GM12878 (cell line): ENCODE results near the gene BSPRY.

ENCODE experiments used
- CBX5 ChIP-seq: sonication (generic); IDR thresholded peaks from 2 replicates; pipeline ENCODE4 v1.6.1; 2016; ENCODE audit warnings: low read depth, moderate library complexity, mild to moderate bottlenecking, inconsistent platforms
- CEBPB ChIP-seq, 2 experiments: fragments of 150-350 bp in 1 of 2; IDR thresholded peaks; 2 replicates each; pipeline ENCODE4 v1.6.1; 2012 to 2014; ENCODE audit warnings: low read depth in 2 of 2, low read length in 2 of 2, borderline replicate concordance in 1 of 2, inconsistent platforms in 1 of 2
- CTCF ChIP-seq, 3 experiments: IDR thresholded peaks in 2 of 3; conservative IDR thresholded peaks in 1 of 3; 2 replicates each; pipeline ENCODE4 v1.5.1; 2011; ENCODE audit warnings: low read depth in 3 of 3, low read length in 3 of 3, mild to moderate bottlenecking in 3 of 3, control low read depth in 2 of 3, moderate library complexity in 2 of 3, inconsistent platforms in 1 of 3, mixed read lengths in 1 of 3; ENCODE audit not compliant: control insufficient read depth in 2 of 3, insufficient read depth in 1 of 3; ENCODE audit errors: extremely low read depth in 1 of 3
- JUND ChIP-seq: IDR thresholded peaks from 2 replicates; pipeline ENCODE4 v1.6.1; 2012; ENCODE audit warnings: low read depth, mild to moderate bottlenecking, low read length, improper control_type of control experiment, moderate library complexity
- MAX ChIP-seq: IDR thresholded peaks from 2 replicates; pipeline ENCODE4 v1.6.1; 2012; ENCODE audit warnings: low read depth, low read length, improper control_type of control experiment
- POLR2A ChIP-seq: IDR thresholded peaks from 2 replicates; pipeline ENCODE4 v1.6.1; 2011; ENCODE audit warnings: low read depth, mild to moderate bottlenecking, low read length
- POLR2AphosphoS2 ChIP-seq: IDR thresholded peaks from 2 replicates; pipeline ENCODE4 v1.6.1; 2011; ENCODE audit warnings: low read depth, mild to moderate bottlenecking, low read length, improper control_type of control experiment, moderate library complexity
- POLR2AphosphoS5 ChIP-seq: IDR thresholded peaks from 2 replicates; pipeline ENCODE4 v1.6.1; 2011; ENCODE audit warnings: mild to moderate bottlenecking, low read length, inconsistent platforms
- SP1 ChIP-seq: IDR thresholded peaks from one replicate; pipeline ENCODE4 v1.6.1; 2011; ENCODE audit warnings: low read depth, low read length
- SREBF2 ChIP-seq: IDR thresholded peaks from 2 replicates; pipeline ENCODE4 v1.6.1; 2012; ENCODE audit warnings: mild to moderate bottlenecking, low read length
- TBL1XR1 ChIP-seq: IDR thresholded peaks from 2 replicates; pipeline ENCODE4 v1.6.1; 2012; ENCODE audit warnings: low read depth, low read length, improper control_type of control experiment
- TCF7 ChIP-seq: IDR thresholded peaks from 2 replicates; pipeline ENCODE4 v1.6.1; 2014; ENCODE audit warnings: antibody characterized with exemption, borderline replicate concordance
- TF ChIP-seq, protein P1 (sequence below): IDR thresholded peaks from 2 replicates; pipeline ENCODE4 v1.6.1; 2011; ENCODE audit warnings: borderline replicate concordance, low read depth, mild to moderate bottlenecking, moderate library complexity, mixed read lengths, low read length; ENCODE audit not compliant: insufficient read depth; ENCODE audit errors: extremely low read length

- no peak for TF ChIP-seq CEBPB (IDR thresholded peaks at IDR 0.05; ENCODE audit: borderline replicate concordance in 1 of 2, low read depth in 2 of 2, low read length in 2 of 2)
- no peak for TF ChIP-seq POLR2AphosphoS5
- TF ChIP-seq CTCF (IDR thresholded peaks at IDR 0.05 in 2 of 3, conservative IDR thresholded peaks at IDR 0.05 in 1 of 3; ENCODE audit: control insufficient read depth in 2 of 3, extremely low read depth in 1 of 3, insufficient read depth in 1 of 3, low read depth in 3 of 3, low read length in 3 of 3), result no peak
- no peak for TF ChIP-seq POLR2A
- TF ChIP-seq JUND, result no peak
- TF ChIP-seq, protein P1, sequence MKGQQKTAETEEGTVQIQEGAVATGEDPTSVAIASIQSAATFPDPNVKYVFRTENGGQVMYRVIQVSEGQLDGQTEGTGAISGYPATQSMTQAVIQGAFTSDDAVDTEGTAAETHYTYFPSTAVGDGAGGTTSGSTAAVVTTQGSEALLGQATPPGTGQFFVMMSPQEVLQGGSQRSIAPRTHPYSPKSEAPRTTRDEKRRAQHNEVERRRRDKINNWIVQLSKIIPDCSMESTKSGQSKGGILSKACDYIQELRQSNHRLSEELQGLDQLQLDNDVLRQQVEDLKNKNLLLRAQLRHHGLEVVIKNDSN, result no peak
- TF ChIP-seq SREBF2, result no peak
- TF ChIP-seq TBL1XR1, result no peak
- TF ChIP-seq POLR2AphosphoS2, result no peak
- TF ChIP-seq SP1, result no peak
- TF ChIP-seq CBX5, result no peak
- TF ChIP-seq MAX, result no peak
- TF ChIP-seq TCF7, result no peak
Measured at GRCh38 chr9:113395000-113395861, 45.9 kb downstream of the BSPRY start.
